ENCODE measurements around the gene TMIGD1.
"Not testable (repeated sequence)": the region's sequence is repeated elsewhere in the genome, so short reads cannot be mapped to it uniquely, and the experiment has no call there.

TMIGD1 gene

GRCh38 chr17:30358055-30358760 is 24.4 kb upstream of the TMIGD1 start:
- DNase-seq: no peak

GRCh38 chr17:30357476-30357875 is 23.6 kb upstream of the TMIGD1 start:
- DNase-seq: no peak

GRCh38 chr17:30354701-30355100 is 20.8 kb upstream of the TMIGD1 start:
- no peak for DNase-seq

GRCh38 chr17:30352240-30352814 is 18.5 kb upstream of the TMIGD1 start:
- DNase-seq: no peak

GRCh38 chr17:30351735-30352134 is 17.9 kb upstream of the TMIGD1 start:
- no peak for DNase-seq

- not testable (repeated sequence) for DNase-seq
Observed at GRCh38 chr17:30351263-30351662, 17.4 kb upstream of the TMIGD1 start.

GRCh38 chr17:30349252-30349651 is 15.4 kb upstream of the TMIGD1 start:
- DNase-seq: no peak

- no peak for DNase-seq
Observed at GRCh38 chr17:30347488-30347887, 13.6 kb upstream of the TMIGD1 start.

- no peak for DNase-seq
Observed at GRCh38 chr17:30346221-30346795, 12.5 kb upstream of the TMIGD1 start.

GRCh38 chr17:30345527-30346075 is 11.7 kb upstream of the TMIGD1 start:
- no peak for DNase-seq

- no peak for DNase-seq
Observed at GRCh38 chr17:30345089-30345433, 11.2 kb upstream of the TMIGD1 start.

GRCh38 chr17:30344283-30345088 is 10.6 kb upstream of the TMIGD1 start:
- DNase-seq: peak; percentile 18

GRCh38 chr17:30343796-30344195 is 9.9 kb upstream of the TMIGD1 start:
- no peak for DNase-seq

GRCh38 chr17:30343244-30343643 is 9.4 kb upstream of the TMIGD1 start:
- not testable (repeated sequence) for DNase-seq

- no peak for DNase-seq
Observed at GRCh38 chr17:30341703-30342249, 7.9 kb upstream of the TMIGD1 start.

- no peak for DNase-seq
Observed at GRCh38 chr17:30340801-30341356, 7.0 kb upstream of the TMIGD1 start.

- DNase-seq: no peak
Observed at GRCh38 chr17:30339086-30339485, 5.2 kb upstream of the TMIGD1 start.

- DNase-seq: no peak
Observed at GRCh38 chr17:30337393-30337999, 3.6 kb upstream of the TMIGD1 start.

- DNase-seq: no peak
Observed at GRCh38 chr17:30336369-30337171, 2.7 kb upstream of the TMIGD1 start.

GRCh38 chr17:30334421-30334820 is 564 bp upstream of the TMIGD1 start:
- DNase-seq: no peak

- DNase-seq: no peak
Observed at GRCh38 chr17:30332057-30332542, 1.8 kb downstream of the TMIGD1 start.
